GM12878 (cell line): ENCODE data around the gene IFI6. TPM values are rescaled to one million over a fixed set of nuclear protein-coding genes. Genes with fewer than 3 reads are reported as not detected.
A peak's percentile ranks its signal among the peaks of the same experiment; 100 is the strongest.

Experiments
- ASH2L ChIP-seq: fragments of 300-600, 200-600 bp; sonication (generic); IDR thresholded peaks from 2 replicates; pipeline ENCODE4 v1.6.1; 2017; ENCODE audit warnings: low read depth, mild to moderate bottlenecking, borderline replicate concordance
- ESRRA ChIP-seq: IDR thresholded peaks from 2 replicates; pipeline ENCODE4 v1.6.1; 2012; ENCODE audit warnings: mild to moderate bottlenecking, low read length, improper control_type of control experiment
- GABPA ChIP-seq: IDR thresholded peaks from 2 replicates; pipeline ENCODE4 v1.6.1; 2014; ENCODE audit warnings: antibody characterized with exemption, low read depth, mild to moderate bottlenecking, inconsistent platforms
- HCFC1 ChIP-seq: fragments of 150-350 bp; IDR thresholded peaks from 2 replicates; pipeline ENCODE4 v1.6.1; 2014; ENCODE audit warnings: low read length
- HDAC6 ChIP-seq: fragments of 200-600 bp; sonication (generic); IDR thresholded peaks from one replicate; pipeline ENCODE4 v1.8.0; 2017; ENCODE audit warnings: antibody characterized with exemption; ENCODE audit not compliant: unreplicated experiment
- KAT2A ChIP-seq: conservative IDR thresholded peaks from 2 replicates; pipeline ENCODE4 v1.6.1; 2011; ENCODE audit warnings: low read depth, low read length; ENCODE audit not compliant: control insufficient read depth
- KDM1A ChIP-seq: fragments of 200-600 bp; sonication (generic); IDR thresholded peaks from 2 replicates; pipeline ENCODE4 v1.6.1; 2016; ENCODE audit warnings: borderline replicate concordance
- MEF2B ChIP-seq: fragments of 450-650 bp; IDR thresholded peaks from 2 replicates; pipeline ENCODE4 v1.6.1; 2018; ENCODE audit warnings: mild to moderate bottlenecking, moderate library complexity; ENCODE audit not compliant: partially characterized antibody, poor library complexity, severe bottlenecking
- SIX5 ChIP-seq: IDR thresholded peaks from 2 replicates; pipeline ENCODE4 v1.6.1; 2011; ENCODE audit warnings: mild to moderate bottlenecking, low read depth, low read length, moderate library complexity; ENCODE audit not compliant: severe bottlenecking
- SMC3 ChIP-seq: IDR thresholded peaks from 2 replicates; pipeline ENCODE4 v1.6.1; 2011; ENCODE audit warnings: low read length, improper control_type of control experiment, borderline replicate concordance
- SP1 ChIP-seq: IDR thresholded peaks from one replicate; pipeline ENCODE4 v1.6.1; 2011; ENCODE audit warnings: low read depth, low read length
- SUPT20H ChIP-seq: IDR thresholded peaks from 2 replicates; pipeline ENCODE4 v1.6.1; 2011; ENCODE audit warnings: low read depth, mild to moderate bottlenecking, low read length, moderate library complexity, borderline replicate concordance; ENCODE audit not compliant: control insufficient read depth
- TBL1XR1 ChIP-seq: IDR thresholded peaks from 2 replicates; pipeline ENCODE4 v1.6.1; 2012; ENCODE audit warnings: low read depth, low read length, improper control_type of control experiment
- WRNIP1 ChIP-seq: IDR thresholded peaks from 2 replicates; pipeline ENCODE4 v1.6.1; 2011; ENCODE audit warnings: low read depth, low read length, improper control_type of control experiment, borderline replicate concordance
- polyA plus RNA-seq, 11 experiments: library from polyadenylated mRNA; depleted of rRNA in 4 of 11; unstranded in 6 of 11; stranded (reverse) in 5 of 11; fragments of >200 nt; fragmentation: Nextera tagmentation in 4 of 11; fragmentation: Illumina TruSeq in 1 of 11; extraction: Ambion mirVana in 4 of 11; extraction: Trizol in 1 of 11; gene quantifications; 1 replicate in 1 of 11; 2 replicates in 10 of 11; pipeline versions ENCODE4 v1.2.1 to v1.2.3, GENCODE V29; 2011 to 2016; ENCODE audit warnings: inconsistent platforms in 2 of 11, missing spikeins in 2 of 11, low read depth in 1 of 11
- total RNA-seq, 4 experiments: library from RNA; depleted of rRNA in 3 of 4; stranded (reverse); fragments of >200 nt in 3 of 4; fragmentation: Illumina TruSeq in 1 of 4; extraction: Trizol in 1 of 4; gene quantifications; 2 replicates each; pipeline versions ENCODE4 v1.2.1 to v1.2.3, GENCODE V29; 2013 to 2021
- TF ChIP-seq, protein P1 (sequence below): fragments of 450-650 bp; IDR thresholded peaks from 2 replicates; pipeline ENCODE4 v1.6.1; 2017; ENCODE audit warnings: antibody characterized with exemption, mild to moderate bottlenecking, moderate library complexity
- TF ChIP-seq, protein P2 (sequence below): fragments of 450-650 bp; IDR thresholded peaks from 2 replicates; pipeline ENCODE4 v1.6.1; 2016; ENCODE audit warnings: mild to moderate bottlenecking
- TF ChIP-seq, protein P3 (sequence below): IDR thresholded peaks from 2 replicates; pipeline ENCODE4 v1.6.1; 2011; ENCODE audit warnings: low read depth, low read length, improper control_type of control experiment, borderline replicate concordance
- TF ChIP-seq, protein P4 (sequence below): fragments of 450-650 bp; IDR thresholded peaks from 2 replicates; pipeline ENCODE4 v1.6.1; 2016; ENCODE audit warnings: mild to moderate bottlenecking
- TF ChIP-seq, protein P5 (sequence below): fragments of 450-650 bp; IDR thresholded peaks from 2 replicates; pipeline ENCODE4 v1.6.1; 2017; ENCODE audit warnings: mild to moderate bottlenecking, low read depth, inconsistent platforms; ENCODE audit not compliant: poor library complexity, severe bottlenecking

IFI6 gene
- total and polyA plus RNA-seq, 10 of the 15 experiments (the other 5 are each of a cell fraction or from before 2014, with no cell fraction given) = 5.6 to 123 (median 69.0) TPM

DNA sequence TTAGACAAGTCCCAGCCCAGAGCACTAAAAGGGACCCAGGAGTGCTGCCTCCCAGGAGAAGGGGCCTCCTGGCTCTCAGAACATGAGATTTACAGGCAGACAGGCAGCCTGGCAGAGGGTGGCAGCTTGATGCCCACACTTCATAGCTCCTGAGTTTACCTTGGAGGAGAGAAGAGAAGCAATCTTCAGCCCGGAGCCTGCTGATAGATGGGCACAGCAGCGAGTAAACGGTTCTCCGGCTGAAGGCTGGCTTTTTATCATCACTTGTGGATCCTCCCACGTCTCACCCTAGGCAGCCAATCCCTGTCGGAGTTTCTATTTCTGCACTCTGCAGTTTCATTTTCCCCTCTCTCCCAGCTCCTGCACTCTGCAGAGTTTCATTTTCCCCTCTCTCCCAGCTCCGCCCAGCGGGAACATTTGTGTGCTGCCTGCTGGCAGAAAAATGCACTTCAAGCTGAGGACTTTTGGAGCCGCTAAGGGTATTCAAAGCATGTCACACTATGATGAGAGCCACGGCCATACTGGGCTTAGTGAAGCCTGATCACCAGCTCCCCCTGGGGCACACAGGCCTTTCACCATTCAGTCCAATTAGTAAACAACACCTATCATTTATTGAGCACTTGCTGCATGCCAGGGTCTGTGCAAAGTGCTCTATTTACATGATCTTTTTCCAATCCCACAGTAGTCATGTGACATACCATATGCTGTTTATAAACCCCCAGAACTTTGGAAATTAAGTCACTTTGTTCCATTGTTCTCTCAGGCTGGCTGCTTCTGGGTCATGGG lies at the start of gene IFI6 (continued):
- TF ChIP-seq HDAC6 = no peak
- no peak for TF ChIP-seq KDM1A
- TF ChIP-seq, protein P1, sequence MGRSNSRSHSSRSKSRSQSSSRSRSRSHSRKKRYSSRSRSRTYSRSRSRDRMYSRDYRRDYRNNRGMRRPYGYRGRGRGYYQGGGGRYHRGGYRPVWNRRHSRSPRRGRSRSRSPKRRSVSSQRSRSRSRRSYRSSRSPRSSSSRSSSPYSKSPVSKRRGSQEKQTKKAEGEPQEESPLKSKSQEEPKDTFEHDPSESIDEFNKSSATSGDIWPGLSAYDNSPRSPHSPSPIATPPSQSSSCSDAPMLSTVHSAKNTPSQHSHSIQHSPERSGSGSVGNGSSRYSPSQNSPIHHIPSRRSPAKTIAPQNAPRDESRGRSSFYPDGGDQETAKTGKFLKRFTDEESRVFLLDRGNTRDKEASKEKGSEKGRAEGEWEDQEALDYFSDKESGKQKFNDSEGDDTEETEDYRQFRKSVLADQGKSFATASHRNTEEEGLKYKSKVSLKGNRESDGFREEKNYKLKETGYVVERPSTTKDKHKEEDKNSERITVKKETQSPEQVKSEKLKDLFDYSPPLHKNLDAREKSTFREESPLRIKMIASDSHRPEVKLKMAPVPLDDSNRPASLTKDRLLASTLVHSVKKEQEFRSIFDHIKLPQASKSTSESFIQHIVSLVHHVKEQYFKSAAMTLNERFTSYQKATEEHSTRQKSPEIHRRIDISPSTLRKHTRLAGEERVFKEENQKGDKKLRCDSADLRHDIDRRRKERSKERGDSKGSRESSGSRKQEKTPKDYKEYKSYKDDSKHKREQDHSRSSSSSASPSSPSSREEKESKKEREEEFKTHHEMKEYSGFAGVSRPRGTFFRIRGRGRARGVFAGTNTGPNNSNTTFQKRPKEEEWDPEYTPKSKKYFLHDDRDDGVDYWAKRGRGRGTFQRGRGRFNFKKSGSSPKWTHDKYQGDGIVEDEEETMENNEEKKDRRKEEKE = no peak
- TF ChIP-seq, protein P2, sequence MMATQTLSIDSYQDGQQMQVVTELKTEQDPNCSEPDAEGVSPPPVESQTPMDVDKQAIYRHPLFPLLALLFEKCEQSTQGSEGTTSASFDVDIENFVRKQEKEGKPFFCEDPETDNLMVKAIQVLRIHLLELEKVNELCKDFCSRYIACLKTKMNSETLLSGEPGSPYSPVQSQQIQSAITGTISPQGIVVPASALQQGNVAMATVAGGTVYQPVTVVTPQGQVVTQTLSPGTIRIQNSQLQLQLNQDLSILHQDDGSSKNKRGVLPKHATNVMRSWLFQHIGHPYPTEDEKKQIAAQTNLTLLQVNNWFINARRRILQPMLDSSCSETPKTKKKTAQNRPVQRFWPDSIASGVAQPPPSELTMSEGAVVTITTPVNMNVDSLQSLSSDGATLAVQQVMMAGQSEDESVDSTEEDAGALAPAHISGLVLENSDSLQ = peak; percentile 94
- TF ChIP-seq SMC3 = no peak
- TF ChIP-seq SUPT20H = no peak
- no peak for TF ChIP-seq WRNIP1
- no peak for TF ChIP-seq HCFC1
- no peak for TF ChIP-seq KAT2A
- TF ChIP-seq ESRRA = no peak
- TF ChIP-seq SP1 = no peak
- TF ChIP-seq, protein P3, sequence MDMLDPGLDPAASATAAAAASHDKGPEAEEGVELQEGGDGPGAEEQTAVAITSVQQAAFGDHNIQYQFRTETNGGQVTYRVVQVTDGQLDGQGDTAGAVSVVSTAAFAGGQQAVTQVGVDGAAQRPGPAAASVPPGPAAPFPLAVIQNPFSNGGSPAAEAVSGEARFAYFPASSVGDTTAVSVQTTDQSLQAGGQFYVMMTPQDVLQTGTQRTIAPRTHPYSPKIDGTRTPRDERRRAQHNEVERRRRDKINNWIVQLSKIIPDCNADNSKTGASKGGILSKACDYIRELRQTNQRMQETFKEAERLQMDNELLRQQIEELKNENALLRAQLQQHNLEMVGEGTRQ = no peak
- TF ChIP-seq GABPA = no peak
- TF ChIP-seq, protein P4, sequence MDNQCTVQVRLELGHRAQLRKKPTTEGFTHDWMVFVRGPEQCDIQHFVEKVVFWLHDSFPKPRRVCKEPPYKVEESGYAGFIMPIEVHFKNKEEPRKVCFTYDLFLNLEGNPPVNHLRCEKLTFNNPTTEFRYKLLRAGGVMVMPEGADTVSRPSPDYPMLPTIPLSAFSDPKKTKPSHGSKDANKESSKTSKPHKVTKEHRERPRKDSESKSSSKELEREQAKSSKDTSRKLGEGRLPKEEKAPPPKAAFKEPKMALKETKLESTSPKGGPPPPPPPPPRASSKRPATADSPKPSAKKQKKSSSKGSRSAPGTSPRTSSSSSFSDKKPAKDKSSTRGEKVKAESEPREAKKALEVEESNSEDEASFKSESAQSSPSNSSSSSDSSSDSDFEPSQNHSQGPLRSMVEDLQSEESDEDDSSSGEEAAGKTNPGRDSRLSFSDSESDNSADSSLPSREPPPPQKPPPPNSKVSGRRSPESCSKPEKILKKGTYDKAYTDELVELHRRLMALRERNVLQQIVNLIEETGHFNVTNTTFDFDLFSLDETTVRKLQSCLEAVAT = peak; percentile 38; the same call in 1 of the 2 replicates
- peak; percentile 32 for TF ChIP-seq MEF2B
- TF ChIP-seq, protein P5, sequence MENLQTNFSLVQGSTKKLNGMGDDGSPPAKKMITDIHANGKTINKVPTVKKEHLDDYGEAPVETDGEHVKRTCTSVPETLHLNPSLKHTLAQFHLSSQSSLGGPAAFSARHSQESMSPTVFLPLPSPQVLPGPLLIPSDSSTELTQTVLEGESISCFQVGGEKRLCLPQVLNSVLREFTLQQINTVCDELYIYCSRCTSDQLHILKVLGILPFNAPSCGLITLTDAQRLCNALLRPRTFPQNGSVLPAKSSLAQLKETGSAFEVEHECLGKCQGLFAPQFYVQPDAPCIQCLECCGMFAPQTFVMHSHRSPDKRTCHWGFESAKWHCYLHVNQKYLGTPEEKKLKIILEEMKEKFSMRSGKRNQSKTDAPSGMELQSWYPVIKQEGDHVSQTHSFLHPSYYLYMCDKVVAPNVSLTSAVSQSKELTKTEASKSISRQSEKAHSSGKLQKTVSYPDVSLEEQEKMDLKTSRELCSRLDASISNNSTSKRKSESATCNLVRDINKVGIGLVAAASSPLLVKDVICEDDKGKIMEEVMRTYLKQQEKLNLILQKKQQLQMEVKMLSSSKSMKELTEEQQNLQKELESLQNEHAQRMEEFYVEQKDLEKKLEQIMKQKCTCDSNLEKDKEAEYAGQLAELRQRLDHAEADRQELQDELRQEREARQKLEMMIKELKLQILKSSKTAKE = no peak
- TF ChIP-seq SIX5 = no peak
- no peak for TF ChIP-seq ASH2L
- TF ChIP-seq TBL1XR1 = no peak
